ENCODE measurements around the gene FAM168A.

DNA sequence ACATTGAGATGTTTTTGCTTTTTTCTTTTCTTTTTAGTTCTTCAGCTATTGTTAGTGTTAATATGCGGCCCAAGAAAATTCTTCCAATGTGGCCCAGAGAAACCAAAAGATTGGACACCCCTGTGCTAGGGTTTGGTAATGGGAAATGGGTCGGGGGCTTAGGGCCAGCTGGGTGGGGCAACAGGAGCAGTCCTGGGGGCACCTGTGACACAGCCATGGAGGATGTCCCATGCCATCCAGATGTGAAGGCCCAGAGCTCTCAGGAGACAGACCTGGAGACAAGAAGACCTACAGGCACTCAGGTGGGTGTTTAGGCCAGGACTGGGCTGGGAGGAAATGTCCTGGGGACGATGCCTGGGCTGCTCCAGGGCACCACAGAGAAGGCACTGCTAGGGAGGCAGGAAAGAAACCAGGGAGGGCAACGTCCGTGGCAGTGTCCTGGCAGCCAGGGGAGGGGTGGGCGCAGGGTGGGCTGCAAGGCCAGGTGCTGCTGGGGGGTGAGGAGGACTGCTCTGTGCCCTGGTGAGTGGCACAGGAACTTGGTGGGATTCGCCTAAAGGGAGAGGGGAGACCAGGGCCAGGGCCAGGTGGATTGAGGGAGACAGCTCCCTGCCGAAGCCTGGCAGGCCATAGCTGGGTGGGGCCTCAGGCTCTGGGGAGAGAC lies 200.3 kb downstream of the FAM168A start:
- TF ChIP-seq, protein P1, sequence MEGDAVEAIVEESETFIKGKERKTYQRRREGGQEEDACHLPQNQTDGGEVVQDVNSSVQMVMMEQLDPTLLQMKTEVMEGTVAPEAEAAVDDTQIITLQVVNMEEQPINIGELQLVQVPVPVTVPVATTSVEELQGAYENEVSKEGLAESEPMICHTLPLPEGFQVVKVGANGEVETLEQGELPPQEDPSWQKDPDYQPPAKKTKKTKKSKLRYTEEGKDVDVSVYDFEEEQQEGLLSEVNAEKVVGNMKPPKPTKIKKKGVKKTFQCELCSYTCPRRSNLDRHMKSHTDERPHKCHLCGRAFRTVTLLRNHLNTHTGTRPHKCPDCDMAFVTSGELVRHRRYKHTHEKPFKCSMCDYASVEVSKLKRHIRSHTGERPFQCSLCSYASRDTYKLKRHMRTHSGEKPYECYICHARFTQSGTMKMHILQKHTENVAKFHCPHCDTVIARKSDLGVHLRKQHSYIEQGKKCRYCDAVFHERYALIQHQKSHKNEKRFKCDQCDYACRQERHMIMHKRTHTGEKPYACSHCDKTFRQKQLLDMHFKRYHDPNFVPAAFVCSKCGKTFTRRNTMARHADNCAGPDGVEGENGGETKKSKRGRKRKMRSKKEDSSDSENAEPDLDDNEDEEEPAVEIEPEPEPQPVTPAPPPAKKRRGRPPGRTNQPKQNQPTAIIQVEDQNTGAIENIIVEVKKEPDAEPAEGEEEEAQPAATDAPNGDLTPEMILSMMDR (IDR thresholded peaks at IDR 0.05; ENCODE audit: poor library complexity): no peak
- TF ChIP-seq EZH2 (IDR thresholded peaks at IDR 0.05; ENCODE audit: borderline replicate concordance): no peak
